IPS-15b (cell line): ENCODE data around the gene SLC10A1.

Experiments used
- H3K27me3 ChIP-seq: one replicate; pipeline ENCODE4 v1.6.1; 2013; ENCODE audit warnings: low read length; ENCODE audit not compliant: control insufficient read depth, insufficient read depth
- H3K36me3 ChIP-seq: one replicate; pipeline ENCODE4 v1.6.1; 2013; ENCODE audit warnings: low read length; ENCODE audit not compliant: control insufficient read depth, insufficient read depth
- H3K4me1 ChIP-seq: one replicate; pipeline ENCODE4 v1.6.1; 2013; ENCODE audit warnings: mild to moderate bottlenecking, low read length; ENCODE audit not compliant: control insufficient read depth, insufficient read depth
- H3K4me3 ChIP-seq: one replicate; pipeline ENCODE4 v1.5.1; 2013; ENCODE audit warnings: low read depth, low read length
- H3K9ac ChIP-seq: one replicate; pipeline ENCODE4 v1.6.1; 2013; ENCODE audit warnings: low read depth, mild to moderate bottlenecking, low read length
- H3K9me3 ChIP-seq: one replicate; pipeline ENCODE4 v1.6.1; 2013; ENCODE audit warnings: mild to moderate bottlenecking, low read length; ENCODE audit not compliant: control insufficient read depth, insufficient read depth

Gene SLC10A1

GRCh38 chr14:69796797-69797500 is at the start of gene SLC10A1:
Gene SLC10A1 (minus strand): TSS chr14:69797241. CDS start chr14:69797155, 86 bp downstream.
- no peak within 1 kb of the TSS for H3K9ac ChIP-seq
- no peak within 1 kb of the TSS for H3K4me3 ChIP-seq
- no peaks in the 10 kb centered on the region for H3K36me3 ChIP-seq
- no peaks in the 10 kb centered on the region for H3K9me3 ChIP-seq
- H3K27me3 ChIP-seq: no peaks in the 10 kb centered on the region
- peaks cover 3% of the 10 kb centered on the region for H3K4me1 ChIP-seq

- no peak overlapping the region for H3K4me3 ChIP-seq
- no peak overlapping the region for H3K9ac ChIP-seq
- H3K9me3 ChIP-seq: no peaks in the 10 kb centered on the region
- H3K4me1 ChIP-seq: peaks cover 8% of the 10 kb centered on the region
- no peaks in the 10 kb centered on the region for H3K27me3 ChIP-seq
- no peaks in the 10 kb centered on the region for H3K36me3 ChIP-seq
Observed at GRCh38 chr14:69845787-69846186, 48.7 kb upstream of the SLC10A1 start.

- Histone ChIP-seq H3K9me3 (no peaks in the 10 kb centered on the region), H3K9ac (no peak overlapping the region), H3K4me3 (no peak overlapping the region), H3K27me3 (no peaks in the 10 kb centered on the region), H3K36me3 (no peaks in the 10 kb centered on the region), H3K4me1 (peaks cover 8% of the 10 kb centered on the region)
Observed at GRCh38 chr14:69845050-69845581, 48.1 kb upstream of the SLC10A1 start.

GRCh38 chr14:69844171-69844570 is 47.1 kb upstream of the SLC10A1 start:
- peaks cover 8% of the 10 kb centered on the region for H3K4me1 ChIP-seq
- no peaks in the 10 kb centered on the region for H3K9me3 ChIP-seq
- no peak overlapping the region for H3K9ac ChIP-seq
- H3K4me3 ChIP-seq: no peak overlapping the region
- H3K36me3 ChIP-seq: no peaks in the 10 kb centered on the region
- H3K27me3 ChIP-seq: no peaks in the 10 kb centered on the region

GRCh38 chr14:69842686-69843420 is 45.8 kb upstream of the SLC10A1 start:
- no peaks in the 10 kb centered on the region for H3K36me3 ChIP-seq
- H3K9me3 ChIP-seq: no peaks in the 10 kb centered on the region
- H3K27me3 ChIP-seq: no peaks in the 10 kb centered on the region
- H3K4me3 ChIP-seq: no peak overlapping the region
- no peak overlapping the region for H3K9ac ChIP-seq
- H3K4me1 ChIP-seq: peaks cover 8% of the 10 kb centered on the region

GRCh38 chr14:69841656-69842055 is 44.6 kb upstream of the SLC10A1 start:
- Histone ChIP-seq H3K27me3 (no peaks in the 10 kb centered on the region), H3K4me3 (no peak overlapping the region), H3K9me3 (no peaks in the 10 kb centered on the region), H3K4me1 (peaks cover 8% of the 10 kb centered on the region), H3K36me3 (no peaks in the 10 kb centered on the region), H3K9ac (no peak overlapping the region)

GRCh38 chr14:69839661-69840060 is 42.6 kb upstream of the SLC10A1 start:
- no peaks in the 10 kb centered on the region for H3K9me3 ChIP-seq
- H3K4me3 ChIP-seq: no peak overlapping the region
- no peak overlapping the region for H3K9ac ChIP-seq
- H3K4me1 ChIP-seq: peaks cover 8% of the 10 kb centered on the region
- no peaks in the 10 kb centered on the region for H3K27me3 ChIP-seq
- H3K36me3 ChIP-seq: no peaks in the 10 kb centered on the region

- Histone ChIP-seq H3K4me3 (no peak overlapping the region), H3K36me3 (no peaks in the 10 kb centered on the region), H3K27me3 (no peaks in the 10 kb centered on the region), H3K4me1 (peaks cover 8% of the 10 kb centered on the region), H3K9me3 (no peaks in the 10 kb centered on the region), H3K9ac (no peak overlapping the region)
Observed at GRCh38 chr14:69838881-69839416, 41.9 kb upstream of the SLC10A1 start.

GRCh38 chr14:69828879-69829278 is 31.8 kb upstream of the SLC10A1 start:
- no peak overlapping the region for H3K9ac ChIP-seq
- no peaks in the 10 kb centered on the region for H3K36me3 ChIP-seq
- H3K9me3 ChIP-seq: no peaks in the 10 kb centered on the region
- H3K4me3 ChIP-seq: no peak overlapping the region
- no peaks in the 10 kb centered on the region for H3K4me1 ChIP-seq
- no peaks in the 10 kb centered on the region for H3K27me3 ChIP-seq

GRCh38 chr14:69828354-69828753 is 31.3 kb upstream of the SLC10A1 start:
- Histone ChIP-seq H3K27me3 (no peaks in the 10 kb centered on the region), H3K4me3 (no peak overlapping the region), H3K9me3 (no peaks in the 10 kb centered on the region), H3K4me1 (no peaks in the 10 kb centered on the region), H3K36me3 (no peaks in the 10 kb centered on the region), H3K9ac (no peak overlapping the region)

- Histone ChIP-seq H3K9ac (no peak overlapping the region), H3K4me1 (no peaks in the 10 kb centered on the region), H3K27me3 (no peaks in the 10 kb centered on the region), H3K9me3 (no peaks in the 10 kb centered on the region), H3K36me3 (no peaks in the 10 kb centered on the region), H3K4me3 (no peak overlapping the region)
Observed at GRCh38 chr14:69827560-69827959, 30.5 kb upstream of the SLC10A1 start.

GRCh38 chr14:69822456-69822855 is 25.4 kb upstream of the SLC10A1 start:
- no peaks in the 10 kb centered on the region for H3K9me3 ChIP-seq
- no peak overlapping the region for H3K9ac ChIP-seq
- H3K36me3 ChIP-seq: no peaks in the 10 kb centered on the region
- H3K4me1 ChIP-seq: no peaks in the 10 kb centered on the region
- no peak overlapping the region for H3K4me3 ChIP-seq
- H3K27me3 ChIP-seq: peaks cover 3% of the 10 kb centered on the region
